ENCODE measurements around the gene GDPD5. TPM values are rescaled to one million over a fixed set of nuclear protein-coding genes. Genes with fewer than 3 reads are reported as not detected.

GDPD5 gene
- polyA plus RNA-seq, 1 experiment: 1.4 TPM

DNA sequence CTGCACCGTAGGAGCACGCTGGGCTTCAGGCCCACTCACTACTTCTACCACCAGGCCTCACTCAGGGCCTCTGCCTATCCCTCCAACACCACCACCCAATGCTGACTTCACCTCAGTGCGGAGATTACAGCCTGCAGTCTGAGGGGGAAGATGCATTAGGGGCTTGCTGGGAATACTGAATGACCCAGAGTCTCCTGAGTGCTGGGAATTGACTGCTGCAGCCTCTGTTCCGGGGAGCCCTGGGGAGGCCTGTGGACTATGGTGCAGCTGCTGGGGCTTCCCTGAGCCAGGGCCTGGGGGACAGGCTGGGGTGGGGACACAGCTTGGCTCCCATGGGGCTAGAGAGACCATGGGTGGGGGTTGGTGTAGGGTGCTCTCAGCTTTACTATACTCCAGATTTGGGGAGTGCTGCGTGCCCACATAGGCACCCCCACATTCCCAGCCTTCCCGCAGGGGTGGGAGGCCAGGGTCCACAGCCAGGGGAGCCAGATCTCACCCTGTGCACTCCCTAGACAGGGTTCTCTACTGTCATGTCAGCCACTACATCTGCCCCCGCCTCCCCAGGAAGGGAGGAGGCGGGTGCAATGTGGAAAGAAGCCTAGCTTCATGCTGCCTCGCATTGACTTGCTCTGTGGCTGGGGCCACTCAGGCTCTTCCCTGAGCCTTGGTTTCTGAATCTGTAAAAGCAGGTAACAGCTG, 44.4 kb downstream of the GDPD5 start:
- DNase-seq (ENCODE audit: low read depth, low spot score): no peak
- Histone ChIP-seq H3K27me3 (ENCODE audit: control insufficient read depth, insufficient read depth, low read length) (no peaks in the 10 kb centered on the region), H3K27ac (ENCODE audit: low read depth, low read length) (no peak overlapping the region), H3K4me3 (ENCODE audit: low read depth, low read length) (no peak overlapping the region), H3K9me3 (ENCODE audit: control insufficient read depth, insufficient read depth, low read length) (no peaks in the 10 kb centered on the region)
- TF ChIP-seq, protein P1, sequence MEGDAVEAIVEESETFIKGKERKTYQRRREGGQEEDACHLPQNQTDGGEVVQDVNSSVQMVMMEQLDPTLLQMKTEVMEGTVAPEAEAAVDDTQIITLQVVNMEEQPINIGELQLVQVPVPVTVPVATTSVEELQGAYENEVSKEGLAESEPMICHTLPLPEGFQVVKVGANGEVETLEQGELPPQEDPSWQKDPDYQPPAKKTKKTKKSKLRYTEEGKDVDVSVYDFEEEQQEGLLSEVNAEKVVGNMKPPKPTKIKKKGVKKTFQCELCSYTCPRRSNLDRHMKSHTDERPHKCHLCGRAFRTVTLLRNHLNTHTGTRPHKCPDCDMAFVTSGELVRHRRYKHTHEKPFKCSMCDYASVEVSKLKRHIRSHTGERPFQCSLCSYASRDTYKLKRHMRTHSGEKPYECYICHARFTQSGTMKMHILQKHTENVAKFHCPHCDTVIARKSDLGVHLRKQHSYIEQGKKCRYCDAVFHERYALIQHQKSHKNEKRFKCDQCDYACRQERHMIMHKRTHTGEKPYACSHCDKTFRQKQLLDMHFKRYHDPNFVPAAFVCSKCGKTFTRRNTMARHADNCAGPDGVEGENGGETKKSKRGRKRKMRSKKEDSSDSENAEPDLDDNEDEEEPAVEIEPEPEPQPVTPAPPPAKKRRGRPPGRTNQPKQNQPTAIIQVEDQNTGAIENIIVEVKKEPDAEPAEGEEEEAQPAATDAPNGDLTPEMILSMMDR (IDR thresholded peaks at IDR 0.05; ENCODE audit: low read depth, low read length): no peak
- ChIA-PET POLR2A (no interaction called here), CTCF (no interaction called here)

DNA sequence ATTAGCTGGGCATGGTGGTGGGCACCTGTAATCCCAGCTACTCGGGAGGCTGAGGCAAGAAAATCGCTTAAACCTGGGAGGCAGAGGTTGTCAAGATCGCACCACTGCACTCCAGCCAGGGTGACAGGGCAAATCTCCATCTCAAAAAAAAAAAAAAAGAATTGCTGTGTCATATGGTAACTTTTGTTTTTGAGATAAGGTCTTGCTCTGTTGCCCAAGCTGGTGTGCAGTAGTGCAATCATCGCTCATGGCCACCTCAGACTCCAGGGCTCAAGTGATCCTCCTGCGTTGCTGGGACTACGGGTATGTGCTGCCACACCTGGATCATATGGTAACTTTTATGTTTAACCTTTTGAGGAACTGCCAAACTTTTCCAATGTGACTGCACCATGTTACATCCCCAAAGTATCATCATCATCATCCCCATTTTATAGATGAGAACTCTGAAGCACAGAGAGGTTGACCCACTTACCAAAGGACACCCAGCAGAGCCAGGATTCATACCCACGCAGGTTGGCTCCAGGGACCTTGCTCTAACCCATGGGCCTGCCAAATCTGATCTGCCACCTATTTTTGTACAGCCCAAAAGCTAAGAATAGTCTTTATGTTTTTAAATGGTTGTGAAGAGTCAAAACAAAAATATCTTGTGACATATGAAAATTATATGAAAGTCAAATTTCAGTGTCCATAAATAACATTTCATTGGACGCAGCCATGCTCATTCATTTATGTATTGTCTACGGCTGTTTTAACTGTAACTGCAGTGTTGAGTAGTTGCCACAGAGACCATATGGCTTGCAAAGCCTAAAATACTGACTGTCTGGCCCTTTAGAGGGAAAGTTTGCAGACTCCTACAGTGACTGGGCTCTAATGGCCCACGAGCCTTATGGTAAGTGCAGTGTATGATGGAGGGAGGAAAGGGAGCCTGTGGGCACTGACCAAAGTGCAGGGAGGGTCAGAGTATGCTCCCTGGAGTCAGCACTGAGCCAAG, 45.3 kb downstream of the GDPD5 start:
- TF ChIP-seq, protein P1 (IDR thresholded peaks at IDR 0.05; ENCODE audit: low read depth, low read length): no peak
- Histone ChIP-seq H3K4me3 (ENCODE audit: low read depth, low read length) (no peak overlapping the region), H3K27ac (ENCODE audit: low read depth, low read length) (no peak overlapping the region), H3K27me3 (ENCODE audit: control insufficient read depth, insufficient read depth, low read length) (no peaks in the 10 kb centered on the region), H3K9me3 (ENCODE audit: control insufficient read depth, insufficient read depth, low read length) (no peaks in the 10 kb centered on the region)
- DNase-seq (ENCODE audit: low read depth, low spot score): no peak
- ChIA-PET CTCF (no interaction called here), POLR2A (no interaction called here)

DNA sequence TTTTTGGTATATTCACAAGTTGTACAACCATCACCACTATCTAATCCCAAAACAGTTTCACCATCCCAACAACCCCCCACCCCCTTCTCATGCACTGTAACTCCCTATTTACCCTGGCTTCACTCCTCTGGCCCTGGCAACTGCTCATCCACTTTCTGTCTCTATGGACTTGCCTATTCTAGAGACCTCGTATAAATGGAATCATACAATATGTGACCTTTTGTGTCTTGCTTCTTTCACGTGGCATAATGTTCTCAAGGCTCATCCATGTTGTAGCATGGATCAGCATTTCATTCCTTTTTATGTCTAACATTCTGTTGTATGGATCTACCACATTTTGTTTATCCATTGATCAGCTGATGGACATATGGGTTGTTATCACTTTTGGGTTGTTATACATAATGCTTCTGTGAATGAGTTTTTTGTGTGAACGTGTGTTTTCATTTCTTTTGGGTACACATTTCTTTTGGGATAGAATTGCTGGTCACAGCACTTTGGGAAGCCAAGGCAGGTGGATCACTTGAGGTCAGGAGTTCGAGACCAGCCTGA, 46.1 kb downstream of the GDPD5 start:
- CTCF ChIA-PET: no interaction called here
- TF ChIP-seq, protein P1 (IDR thresholded peaks at IDR 0.05; ENCODE audit: low read depth, low read length): no peak
- POLR2A ChIA-PET: no interaction called here

DNA sequence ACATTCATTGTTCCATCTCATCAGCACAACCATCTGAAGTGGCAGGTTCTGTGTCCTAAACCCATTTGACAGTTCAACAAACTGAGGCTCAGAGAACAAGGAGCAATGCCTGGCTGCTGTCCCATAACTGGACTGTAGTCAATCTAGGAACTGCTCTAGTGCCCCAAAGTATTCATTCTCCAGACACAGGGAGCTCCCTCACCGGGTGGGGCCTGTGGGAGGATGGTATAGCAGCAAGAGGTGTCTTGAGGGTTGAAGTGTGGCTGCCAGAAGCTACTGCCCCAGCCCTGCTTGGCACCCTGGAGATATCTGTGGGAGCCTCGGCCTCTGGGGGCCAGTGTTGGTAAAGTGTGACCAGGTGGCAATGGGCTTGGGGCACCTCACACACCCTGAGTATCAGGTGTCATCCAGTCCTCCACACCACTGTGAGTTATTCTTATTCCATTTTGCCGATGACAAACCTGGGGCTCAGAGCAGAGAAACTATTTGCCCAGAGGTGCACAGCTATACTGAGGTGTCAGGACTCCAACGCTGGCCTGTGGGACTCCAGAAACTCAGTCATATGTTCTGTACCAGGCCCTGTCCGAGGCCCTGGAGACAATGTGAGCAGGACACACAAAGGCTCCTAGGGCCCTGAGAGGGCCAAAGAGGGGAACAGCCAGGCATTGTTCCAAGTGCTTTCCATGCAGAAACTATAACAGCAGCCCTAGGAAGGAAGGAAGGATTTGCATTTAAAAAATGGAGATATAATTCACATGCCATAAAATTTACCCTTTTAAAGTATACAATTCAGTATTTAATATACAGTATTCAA, 46.8 kb downstream of the GDPD5 start:
- TF ChIP-seq, protein P1 (IDR thresholded peaks at IDR 0.05; ENCODE audit: low read depth, low read length): no peak
- H3K27ac ChIP-seq (ENCODE audit: low read depth, low read length): no peak overlapping the region
- no peaks in the 10 kb centered on the region for H3K27me3 ChIP-seq (ENCODE audit: control insufficient read depth, insufficient read depth, low read length)
- no peaks in the 10 kb centered on the region for H3K9me3 ChIP-seq (ENCODE audit: control insufficient read depth, insufficient read depth, low read length)
- no peak overlapping the region for H3K4me3 ChIP-seq (ENCODE audit: low read depth, low read length)
- no peak for DNase-seq (ENCODE audit: low read depth, low spot score)
- ChIA-PET POLR2A (no interaction called here), CTCF (no interaction called here)

More for the DNA sequence above, 46.1 kb downstream of the GDPD5 start:
- no peaks in the 10 kb centered on the region for H3K27me3 ChIP-seq (ENCODE audit: control insufficient read depth, insufficient read depth, low read length)
- H3K9me3 ChIP-seq (ENCODE audit: control insufficient read depth, insufficient read depth, low read length): no peaks in the 10 kb centered on the region
- no peak overlapping the region for H3K27ac ChIP-seq (ENCODE audit: low read depth, low read length)
- DNase-seq (ENCODE audit: low read depth, low spot score): no peak
- no peak overlapping the region for H3K4me3 ChIP-seq (ENCODE audit: low read depth, low read length)
